ENCODE measurements around the gene SH3GL3. TPM values are rescaled to one million over a fixed set of nuclear protein-coding genes. Genes with fewer than 3 reads are reported as not detected.

SH3GL3 gene
- total and polyA plus RNA-seq, 2 of the 13 experiments (the other 11 are each of a cell fraction or from before 2014, with no cell fraction given), result not detected

GRCh38 chr15:83650831-83651230 is 203.7 kb downstream of the SH3GL3 start (continued):
- TF ChIP-seq NFAT5 (CRISPR knock-in tag; IDR thresholded peaks at IDR 0.05) (no peak), RFX3 (CRISPR knock-in tag; IDR thresholded peaks at IDR 0.05) (no peak), MBNL3 (CRISPR knock-in tag; conservative IDR thresholded peaks at IDR 0.05) (no peak), ZSCAN30 (CRISPR knock-in tag; IDR thresholded peaks at IDR 0.05) (no peak), ZSCAN29 (CRISPR knock-in tag; conservative IDR thresholded peaks at IDR 0.05) (no peak)
- TF ChIP-seq, protein P1, sequence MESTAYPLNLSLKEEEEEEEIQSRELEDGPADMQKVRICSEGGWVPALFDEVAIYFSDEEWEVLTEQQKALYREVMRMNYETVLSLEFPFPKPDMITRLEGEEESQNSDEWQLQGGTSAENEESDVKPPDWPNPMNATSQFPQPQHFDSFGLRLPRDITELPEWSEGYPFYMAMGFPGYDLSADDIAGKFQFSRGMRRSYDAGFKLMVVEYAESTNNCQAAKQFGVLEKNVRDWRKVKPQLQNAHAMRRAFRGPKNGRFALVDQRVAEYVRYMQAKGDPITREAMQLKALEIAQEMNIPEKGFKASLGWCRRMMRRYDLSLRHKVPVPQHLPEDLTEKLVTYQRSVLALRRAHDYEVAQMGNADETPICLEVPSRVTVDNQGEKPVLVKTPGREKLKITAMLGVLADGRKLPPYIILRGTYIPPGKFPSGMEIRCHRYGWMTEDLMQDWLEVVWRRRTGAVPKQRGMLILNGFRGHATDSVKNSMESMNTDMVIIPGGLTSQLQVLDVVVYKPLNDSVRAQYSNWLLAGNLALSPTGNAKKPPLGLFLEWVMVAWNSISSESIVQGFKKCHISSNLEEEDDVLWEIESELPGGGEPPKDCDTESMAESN (CRISPR knock-in tag; conservative IDR thresholded peaks at IDR 0.05), result no peak

- H3K9me3 ChIP-seq (ENCODE audit: low read length), result no peaks in the 10 kb centered on the region
- TF ChIP-seq XRCC5 (optimal IDR thresholded peaks at IDR 0.05; ENCODE audit: low read length) (no peak), ZNF577 (CRISPR knock-in tag; IDR thresholded peaks at IDR 0.05; ENCODE audit: borderline replicate concordance, low read depth) (no peak), CREM (IDR thresholded peaks at IDR 0.05) (no peak), CREM (CRISPR knock-in tag; IDR thresholded peaks at IDR 0.05) (no peak), BHLHE40 (IDR thresholded peaks at IDR 0.05; ENCODE audit: low read length) (no peak), ZNF710 (CRISPR knock-in tag; IDR thresholded peaks at IDR 0.05; ENCODE audit: borderline replicate concordance) (no peak), ZNF607 (CRISPR knock-in tag; IDR thresholded peaks at IDR 0.05; ENCODE audit: borderline replicate concordance) (no peak), MBD4 (IDR thresholded peaks at IDR 0.05; ENCODE audit: borderline replicate concordance, low read length) (no peak), PRPF4 (IDR thresholded peaks at IDR 0.05; ENCODE audit: low read depth, low read length, poor library complexity, severe bottlenecking) (no peak), POLR2AphosphoS5 (IDR thresholded peaks at IDR 0.05; ENCODE audit: low read depth, low read length) (no peak), AKAP8 (CRISPR knock-in tag; IDR thresholded peaks at IDR 0.05) (no peak)
- peaks cover 13% of the 10 kb centered on the region for H3K4me1 ChIP-seq (ENCODE audit: insufficient read depth, low read length)
- FAIRE-seq, result no peak
- no peak overlapping the region for H3K9ac ChIP-seq (ENCODE audit: insufficient read depth, low read depth, low read length)
- no peak for DNase-seq (ENCODE audit: low spot score)
- H3K4me2 ChIP-seq (ENCODE audit: low read depth, low read length), result no peak overlapping the region
- in situ Hi-C loops (cut with HindIII; ENCODE audit: extremely low pct_ligation_motif_present, low pct_unique_long_range_greater_than_20kb), result no loop called here
- BruUV-seq (replicated peaks), result no TSS peak
- no peak for ATAC-seq
- POLR2A ChIA-PET, result no interaction called here
- H3K4me3 ChIP-seq (replicated peaks in 1 of 3; ENCODE audit: insufficient read depth in 1 of 3, low read depth in 2 of 3, low read length in 3 of 3), result no peak overlapping the region
- intact Hi-C loops (cut with micrococcal nuclease; ENCODE audit: unreplicated experiment), result no loop called here
- no peaks in the 10 kb centered on the region for H4K20me1 ChIP-seq (ENCODE audit: insufficient read depth, low read length)
- no peaks in the 10 kb centered on the region for H3K79me2 ChIP-seq (ENCODE audit: insufficient read depth, low read length)
- H3K27me3 ChIP-seq (ENCODE audit: control insufficient read depth in 1 of 2, insufficient read depth in 2 of 2, low read length in 2 of 2), result peaks cover 0 to 18% of the 10 kb centered on the region in 2 experiments; a peak in 4 of 5 replicates
- H3K36me3 ChIP-seq (replicated peaks in 1 of 2; ENCODE audit: control insufficient read depth in 1 of 2, insufficient read depth in 2 of 2, low read length in 2 of 2), result no peaks in the 10 kb centered on the region
- WGBS (ENCODE audit: low lambda C conversion rate), result 3% methylated on average over 6 of the region's 6 CpGs
- H3K27ac ChIP-seq (ENCODE audit: extremely low read length, insufficient read depth, low read length), result no peak overlapping the region
- H2AFZ ChIP-seq (ENCODE audit: low read length), result no peak overlapping the region
- CTCF ChIA-PET (ENCODE audit: low intra/inter-chr PET ratio, low total read pairs), result no interaction called here
These were observed 204.4 kb downstream of the SH3GL3 start for GRCh38 chr15:83651541-83651940.

Measured in HepG2 (cell line).